Gastroesophageal sphincter (tissue), 3 donors: ENCODE results near the gene C9orf50.

Experiments used
- POLR2A ChIP-seq, 2 donors: fragments of 450-650 bp; IDR thresholded peaks; one replicate each; pipeline ENCODE4 v1.6.1; 2017; ENCODE audit warnings: antibody characterized with exemption in 2 of 2, mild to moderate bottlenecking in 2 of 2, moderate library complexity in 1 of 2
- TF ChIP-seq, protein P1 (sequence below), 4 experiments: fragments of 200-600 bp in 2 of 4; fragments of 450-650 bp in 2 of 4; sonication (generic) in 1 of 4; IDR thresholded peaks; one replicate each; pipeline ENCODE4 v1.5.1; 2017 to 2019; ENCODE audit warnings: antibody characterized with exemption in 4 of 4, mild to moderate bottlenecking in 2 of 4, moderate library complexity in 2 of 4

DNA sequence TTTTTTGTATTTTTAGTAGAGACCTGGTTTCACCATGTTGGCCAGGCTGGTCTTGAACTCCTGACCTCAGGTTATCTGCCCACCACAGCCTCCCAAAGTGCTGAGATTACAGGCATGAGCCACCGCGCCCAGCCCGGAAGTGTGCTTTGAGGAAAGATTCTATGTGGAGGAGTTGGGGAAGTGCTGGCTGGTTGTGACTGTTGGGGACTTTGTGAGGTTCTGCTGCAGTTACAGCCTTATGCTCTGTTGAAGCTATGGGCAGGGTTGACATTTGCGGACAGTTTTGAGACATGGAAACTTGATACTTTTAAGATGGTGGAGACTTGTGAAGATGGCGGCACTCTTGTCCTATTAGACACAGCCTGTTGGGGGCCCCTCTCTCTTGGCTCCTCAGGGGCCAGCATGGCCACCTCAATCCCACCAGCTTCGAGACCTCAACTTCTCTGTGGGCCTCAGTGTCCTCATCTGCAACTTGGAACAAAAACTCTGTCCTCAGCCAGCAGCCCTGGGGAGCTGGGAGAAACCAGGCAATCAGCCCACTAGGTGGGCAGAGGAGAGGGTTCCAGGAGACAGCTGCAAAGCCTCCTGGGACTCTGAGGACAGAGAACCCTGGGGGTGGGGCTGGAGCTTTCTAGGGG lies 24.9 kb downstream of the C9orf50 start:
- TF ChIP-seq, protein P1, sequence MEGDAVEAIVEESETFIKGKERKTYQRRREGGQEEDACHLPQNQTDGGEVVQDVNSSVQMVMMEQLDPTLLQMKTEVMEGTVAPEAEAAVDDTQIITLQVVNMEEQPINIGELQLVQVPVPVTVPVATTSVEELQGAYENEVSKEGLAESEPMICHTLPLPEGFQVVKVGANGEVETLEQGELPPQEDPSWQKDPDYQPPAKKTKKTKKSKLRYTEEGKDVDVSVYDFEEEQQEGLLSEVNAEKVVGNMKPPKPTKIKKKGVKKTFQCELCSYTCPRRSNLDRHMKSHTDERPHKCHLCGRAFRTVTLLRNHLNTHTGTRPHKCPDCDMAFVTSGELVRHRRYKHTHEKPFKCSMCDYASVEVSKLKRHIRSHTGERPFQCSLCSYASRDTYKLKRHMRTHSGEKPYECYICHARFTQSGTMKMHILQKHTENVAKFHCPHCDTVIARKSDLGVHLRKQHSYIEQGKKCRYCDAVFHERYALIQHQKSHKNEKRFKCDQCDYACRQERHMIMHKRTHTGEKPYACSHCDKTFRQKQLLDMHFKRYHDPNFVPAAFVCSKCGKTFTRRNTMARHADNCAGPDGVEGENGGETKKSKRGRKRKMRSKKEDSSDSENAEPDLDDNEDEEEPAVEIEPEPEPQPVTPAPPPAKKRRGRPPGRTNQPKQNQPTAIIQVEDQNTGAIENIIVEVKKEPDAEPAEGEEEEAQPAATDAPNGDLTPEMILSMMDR (IDR thresholded peaks at IDR 0.05) = no peak
- TF ChIP-seq POLR2A (IDR thresholded peaks at IDR 0.05) = no peak
